ENCODE data around the gene CLDN9. TPM values are rescaled to one million over a fixed set of nuclear protein-coding genes. Genes with fewer than 3 reads are reported as not detected.
"Not testable (repeated sequence)": the region's sequence is repeated elsewhere in the genome, so short reads cannot be mapped to it uniquely, and the experiment has no call there.

The CLDN9 gene
- total and polyA plus RNA-seq, 3 donors from 2014 or later = 0.34 to 0.39 (median 0.37) TPM

DNA sequence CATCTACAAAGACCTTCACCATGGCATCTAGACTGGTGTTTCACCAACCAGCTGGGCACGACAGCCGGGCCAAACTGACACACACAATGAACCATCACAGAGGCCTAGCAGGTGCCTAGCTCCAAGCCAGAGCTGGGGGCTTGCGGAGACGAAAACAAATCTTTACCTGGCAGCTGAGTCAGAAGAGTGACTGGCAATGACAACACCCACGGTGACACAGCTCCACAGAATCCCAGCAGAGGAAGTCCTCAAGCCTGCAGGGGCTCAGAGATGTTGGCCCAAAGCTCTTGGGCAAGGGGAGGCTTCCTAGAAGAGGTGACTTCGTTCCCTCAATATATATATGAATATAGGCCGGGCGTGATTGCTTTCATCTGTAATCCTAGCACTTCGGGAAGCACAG, 38.8 kb downstream of the CLDN9 start:
- intact Hi-C loops (cut with DNase I; ENCODE audit: low total_unique reads) = no loop called here
- Histone ChIP-seq H3K36me3 (ENCODE audit: low read depth, missing control alignments) (no peaks in the 10 kb centered on the region), H3K4me1 (peaks cover 2% of the 10 kb centered on the region), H3K27ac (no peak overlapping the region), H3K4me3 (no peak overlapping the region), H3K9me3 (no peaks in the 10 kb centered on the region), H3K27me3 (no peaks in the 10 kb centered on the region)
- TF ChIP-seq POLR2A (IDR thresholded peaks at IDR 0.05) (no peak), CTCF (IDR thresholded peaks at IDR 0.05) (no peak)
- no peak for DNase-seq
- WGBS, 2 donors = 92 to 95% methylated on average over 9 of the region's 9 CpGs

- WGBS, 2 donors = 78 to 86% methylated on average over 9 to 11 of the region's 12 CpGs
- H3K27ac ChIP-seq; H3K36me3 ChIP-seq (ENCODE audit: low read depth, missing control alignments); DNase-seq; H3K9me3 ChIP-seq; intact Hi-C loops (cut with DNase I; ENCODE audit: low total_unique reads); H3K27me3 ChIP-seq; H3K4me1 ChIP-seq; H3K4me3 ChIP-seq: not testable (repeated sequence)
These were observed 40.0 kb downstream of the CLDN9 start for GRCh38 chr16:3052571-3053329.

DNA sequence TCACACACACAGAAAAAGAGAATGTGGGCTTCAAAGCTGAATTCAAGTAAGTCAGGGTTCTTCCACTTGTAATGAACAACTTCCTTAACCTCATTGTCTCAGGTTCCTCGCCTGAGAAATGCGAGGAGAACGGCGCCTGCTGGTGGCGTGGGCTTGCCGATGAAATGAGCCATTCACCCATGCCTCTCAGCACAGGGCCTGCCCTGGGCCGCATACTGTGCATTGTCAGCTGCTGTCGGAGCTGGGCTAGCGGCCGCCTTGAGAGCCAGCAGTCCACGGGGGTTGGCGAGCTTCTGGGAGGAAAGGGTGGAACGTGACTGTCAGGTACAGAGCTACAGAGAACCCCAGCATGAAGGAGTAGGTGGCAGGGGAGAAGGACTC, 40.6 kb downstream of the CLDN9 start:
- H3K4me3 ChIP-seq; H3K36me3 ChIP-seq (ENCODE audit: low read depth, missing control alignments); H3K4me1 ChIP-seq; H3K27ac ChIP-seq; H3K9me3 ChIP-seq; DNase-seq; intact Hi-C loops (cut with DNase I; ENCODE audit: low total_unique reads); H3K27me3 ChIP-seq: not testable (repeated sequence)
- 90 to 97% methylated on average over 6 to 12 of the region's 13 CpGs for WGBS, 2 donors

DNA sequence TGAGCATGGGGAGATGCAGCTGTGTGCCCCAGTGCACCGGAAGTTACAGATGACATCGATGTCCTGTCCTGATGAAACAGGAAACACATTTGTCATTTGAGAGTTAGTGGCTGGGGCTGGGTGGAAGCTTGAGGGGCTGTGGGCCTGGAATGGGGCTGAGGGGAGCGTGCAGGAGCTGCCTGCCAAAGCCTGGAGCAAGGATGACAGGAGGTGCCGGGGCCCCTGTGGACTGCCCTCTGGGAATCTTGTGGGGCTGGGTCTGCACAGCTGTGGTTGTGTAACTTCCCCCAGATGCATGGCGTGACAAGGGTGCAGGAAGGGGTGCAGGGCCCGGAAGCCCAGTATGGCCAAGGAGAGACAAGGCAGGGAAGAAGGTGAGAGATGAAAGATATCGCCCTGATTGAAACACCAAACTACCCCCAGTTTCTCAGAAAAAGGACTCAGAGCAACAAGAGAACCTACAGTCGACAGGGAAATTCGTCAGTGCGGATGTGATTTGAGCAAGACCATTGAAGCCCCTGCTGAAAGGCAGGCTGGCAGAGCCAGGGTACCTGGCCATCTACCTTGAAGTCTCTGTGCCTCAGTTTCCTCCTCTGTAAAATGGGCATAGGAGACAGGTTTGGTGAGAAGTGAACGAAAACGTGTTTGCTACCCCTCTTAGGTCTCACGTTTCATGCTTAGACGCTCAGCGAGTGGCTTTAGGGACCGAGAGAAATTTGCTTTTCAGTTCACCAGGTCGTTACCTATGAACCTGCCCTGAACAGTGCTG, 42.4 kb downstream of the CLDN9 start:
- TF ChIP-seq CTCF (IDR thresholded peaks at IDR 0.05) (no peak), POLR2A (IDR thresholded peaks at IDR 0.05) (no peak)
- intact Hi-C loops (cut with DNase I; ENCODE audit: low total_unique reads) = loop anchor here (5.0 kb wide), 1 partner anchor 72 kb away; no protein-coding TSS in a partner anchor
- no peak for DNase-seq
- peaks cover 14% of the 10 kb centered on the region for H3K4me1 ChIP-seq
- H3K27ac ChIP-seq = no peak overlapping the region
- no peak overlapping the region for H3K4me3 ChIP-seq
- no peaks in the 10 kb centered on the region for H3K27me3 ChIP-seq
- H3K36me3 ChIP-seq (ENCODE audit: low read depth, missing control alignments) = no peaks in the 10 kb centered on the region
- H3K9me3 ChIP-seq = no peaks in the 10 kb centered on the region
- 81 to 89% methylated on average over 17 of the region's 17 CpGs for WGBS, 2 donors

DNA sequence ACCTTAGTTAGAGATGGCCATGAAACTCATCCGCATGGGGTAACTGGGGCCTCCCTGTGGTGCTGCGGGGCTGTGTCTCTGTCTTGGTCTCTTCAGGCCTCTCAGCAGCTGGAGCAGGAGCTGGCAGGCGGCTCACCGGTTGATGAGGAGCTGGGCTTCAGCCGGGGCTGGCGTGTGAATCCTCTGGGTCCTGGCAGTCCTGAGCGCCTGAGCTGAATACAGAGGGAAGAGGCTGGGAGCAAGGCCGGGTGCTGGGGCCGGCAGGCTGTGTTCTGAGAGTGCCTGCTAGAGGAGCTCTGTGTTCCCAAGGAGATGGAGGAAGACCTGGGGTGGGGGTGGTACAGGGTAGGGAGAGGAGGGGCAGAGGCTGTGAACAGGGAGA, 43.0 kb downstream of the CLDN9 start:
- H3K9me3 ChIP-seq; H3K36me3 ChIP-seq (ENCODE audit: low read depth, missing control alignments); H3K27me3 ChIP-seq; DNase-seq; H3K4me3 ChIP-seq; H3K27ac ChIP-seq: not testable (repeated sequence)
- H3K4me1 ChIP-seq = peaks cover 14% of the 10 kb centered on the region
- intact Hi-C loops (cut with DNase I; ENCODE audit: low total_unique reads) = loop anchor here (5.0 kb wide), 1 partner anchor 72 kb away; no protein-coding TSS in a partner anchor
- 51 to 66% methylated on average over 4 to 9 of the region's 9 CpGs for WGBS, 2 donors

GRCh38 chr16:3056336-3057180, 43.8 kb downstream of the CLDN9 start:
- 84 to 88% methylated on average over 8 to 19 of the region's 19 CpGs for WGBS, 2 donors
- intact Hi-C loops (cut with DNase I; ENCODE audit: low total_unique reads) = loop anchor here (5.0 kb wide), 1 partner anchor 71 kb away; no protein-coding TSS in a partner anchor
- Histone ChIP-seq H3K4me3 (no peak overlapping the region), H3K36me3 (ENCODE audit: low read depth, missing control alignments) (no peaks in the 10 kb centered on the region), H3K4me1 (peaks cover 14% of the 10 kb centered on the region), H3K9me3 (no peaks in the 10 kb centered on the region), H3K27ac (no peak overlapping the region), H3K27me3 (no peaks in the 10 kb centered on the region)
- TF ChIP-seq CTCF (IDR thresholded peaks at IDR 0.05) (no peak), POLR2A (IDR thresholded peaks at IDR 0.05) (no peak)
- no peak for DNase-seq
